ELF-1 (cell line): ENCODE measurements around the gene PRICKLE1.
A peak's percentile ranks its signal among the peaks of the same experiment; 100 is the strongest.

ENCODE experiments used
- DNase-seq: peaks from one replicate; pipeline ENCODE4 v3.0.0-alpha.2; 2016; ENCODE audit warnings: low read depth, low spot score

PRICKLE1 gene

DNA sequence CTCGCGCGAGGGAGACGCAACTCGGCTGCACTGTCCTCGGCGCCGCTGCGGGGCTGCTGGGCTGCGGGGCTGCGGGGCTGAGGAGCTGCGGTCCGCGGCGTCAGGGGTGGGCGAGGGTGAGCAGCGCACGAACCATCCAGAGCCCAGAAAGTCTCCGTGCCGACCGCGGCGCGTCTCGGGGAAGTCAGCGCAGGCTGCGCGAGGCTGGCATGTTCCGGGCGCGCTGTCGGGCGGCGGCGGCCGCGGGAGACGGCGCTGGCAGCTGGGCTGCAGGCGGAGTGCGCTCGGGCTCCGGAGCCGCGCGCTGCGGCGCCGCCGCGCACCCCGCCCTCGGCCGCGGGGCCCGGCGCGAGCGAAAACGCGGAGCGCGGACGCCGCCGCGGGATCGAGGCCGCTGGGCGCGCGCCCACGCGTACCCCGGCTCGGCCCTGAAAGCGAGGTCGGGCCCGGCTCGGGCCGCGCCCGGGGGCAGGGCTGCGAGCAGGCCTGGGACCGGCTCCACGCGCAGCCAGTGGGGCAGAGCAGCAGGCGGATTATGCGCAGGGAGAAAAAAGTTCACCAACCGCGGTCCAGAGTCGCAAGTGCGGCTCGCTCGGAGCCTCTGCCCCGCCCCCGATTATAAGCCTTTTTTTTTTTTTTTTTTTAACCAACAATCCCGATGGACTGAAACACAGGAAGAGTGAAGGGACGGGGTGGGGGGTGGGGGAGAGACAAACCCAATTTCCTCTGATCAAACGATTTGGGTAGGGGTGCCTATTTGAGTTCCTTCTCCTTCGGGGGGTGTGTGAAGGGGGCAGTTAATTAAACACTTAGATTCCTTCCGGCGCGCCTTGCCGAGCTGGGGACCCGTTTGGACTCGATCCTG, at the start of gene PRICKLE1:
Gene PRICKLE1, minus strand, starts transcription at position 282 of the 865 bp plus-strand sequence. CDS start 117,230 bp downstream, outside the sequence.
- DNase-seq = peak; percentile 63

DNA sequence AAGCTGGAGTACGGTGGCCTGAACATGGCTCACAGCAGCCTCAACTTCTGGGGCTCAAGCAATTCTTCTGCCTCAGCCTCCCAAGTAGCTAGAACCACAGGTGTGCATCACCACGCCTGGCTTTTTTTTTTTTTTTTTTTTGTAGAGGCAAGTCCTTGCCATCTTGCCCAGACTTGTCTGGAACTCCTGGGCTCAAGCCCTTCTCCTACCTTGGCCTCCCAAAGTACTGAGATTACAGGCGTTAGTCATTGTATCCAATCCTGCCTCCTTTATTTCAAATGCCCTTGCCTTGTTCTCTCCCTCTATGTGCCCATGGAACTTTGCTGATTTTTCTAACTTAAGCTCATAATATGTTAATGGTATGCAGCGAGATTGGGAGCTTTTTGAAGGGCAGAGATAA, 49.2 kb upstream of the PRICKLE1 start:
- no peak for DNase-seq

DNA sequence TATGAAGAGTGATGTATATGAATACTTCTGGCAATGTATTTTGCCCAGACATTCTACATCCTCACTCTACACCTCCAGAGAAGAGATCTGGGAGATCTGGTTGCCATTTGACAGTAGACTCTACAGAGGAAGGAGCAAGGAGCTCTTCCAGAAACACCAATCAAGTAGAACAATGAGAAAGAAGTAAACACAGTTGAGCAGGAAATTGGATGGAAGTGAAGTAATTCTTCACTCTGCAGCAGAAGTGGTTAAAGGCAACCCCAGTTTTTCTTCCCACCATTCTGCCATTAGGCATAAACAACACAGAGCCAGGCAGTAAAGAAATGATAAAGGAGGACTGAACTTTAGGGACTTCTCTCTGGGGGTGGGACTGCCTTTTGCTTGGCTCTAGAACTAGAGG, 48.5 kb upstream of the PRICKLE1 start:
- no peak for DNase-seq

DNA sequence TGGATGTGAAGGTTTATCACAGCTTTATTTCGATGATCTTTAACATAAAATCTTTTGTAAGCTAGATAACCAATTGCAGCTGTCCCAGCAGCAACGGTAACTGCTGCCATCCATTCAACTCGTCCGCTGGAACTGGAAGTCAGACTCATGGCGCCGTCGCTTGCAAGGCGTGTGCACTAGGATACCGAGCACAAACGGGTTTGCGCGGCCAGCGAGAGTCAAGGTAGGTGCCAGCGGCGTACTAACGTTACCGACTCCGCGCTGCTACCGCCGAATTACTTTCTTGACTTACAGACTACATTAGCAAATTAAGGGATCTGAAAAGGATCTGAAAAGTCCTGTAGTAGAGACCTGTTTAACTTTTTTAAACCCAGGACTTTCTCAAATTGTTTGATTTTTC, 47.4 kb upstream of the PRICKLE1 start:
- DNase-seq = no peak

DNA sequence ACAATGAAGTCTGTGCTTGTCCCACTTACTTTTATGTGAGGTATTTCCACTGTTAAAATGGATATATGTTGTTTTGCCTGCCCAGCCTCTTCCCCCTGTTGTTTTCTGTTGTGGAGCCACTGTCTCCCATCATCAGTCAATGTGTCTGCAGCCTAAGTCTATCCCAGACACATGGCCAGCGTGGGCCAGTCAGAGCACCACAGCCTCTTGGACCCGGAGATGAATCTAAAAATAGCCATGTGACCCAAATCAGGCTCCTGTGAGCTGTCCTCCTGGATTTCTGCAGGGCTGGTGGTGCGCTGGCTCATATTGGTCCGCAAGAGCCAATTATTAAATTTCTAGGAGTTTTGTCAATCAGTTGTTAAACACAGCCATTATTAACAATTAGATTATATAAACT, 44.0 kb upstream of the PRICKLE1 start:
- DNase-seq = no peak

DNA sequence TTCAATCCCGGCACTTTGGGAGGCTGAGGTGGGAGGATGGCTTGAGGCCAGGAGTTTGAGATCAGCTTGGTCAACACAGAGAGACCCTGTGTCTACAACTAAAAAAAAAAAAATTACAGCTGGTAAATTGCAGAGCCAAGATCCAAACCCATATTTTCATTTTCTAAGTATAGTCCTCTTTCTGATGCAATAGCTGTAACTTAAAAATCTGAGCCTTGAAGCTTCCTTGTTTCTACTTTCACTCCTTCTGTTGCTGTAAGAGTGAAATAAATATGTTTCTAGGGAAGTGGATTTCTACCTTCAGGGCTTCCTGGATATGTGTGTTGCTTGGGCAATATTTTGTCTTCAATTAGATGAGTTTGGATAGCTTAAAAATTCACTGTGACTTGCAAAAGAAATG, 42.0 kb upstream of the PRICKLE1 start:
- no peak for DNase-seq

DNA sequence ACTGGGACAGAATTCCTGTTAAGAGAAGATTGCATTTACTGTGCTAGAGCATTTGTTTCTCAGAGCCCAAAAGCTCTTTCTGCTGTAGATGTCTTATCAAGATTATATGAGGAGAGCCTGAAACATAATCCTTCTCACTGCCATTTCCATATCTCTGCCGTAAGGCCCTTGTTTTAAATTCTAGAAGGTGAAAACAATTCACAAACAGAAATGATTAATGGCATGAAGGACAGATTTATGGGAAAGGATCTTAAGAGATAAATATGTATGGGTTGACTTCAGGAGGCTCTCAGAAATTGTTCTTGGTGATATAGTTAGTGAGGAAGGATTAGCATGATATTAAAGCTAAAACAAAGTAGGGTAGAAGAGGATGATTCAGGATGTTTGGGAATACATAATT, 40.8 kb upstream of the PRICKLE1 start:
- no peak for DNase-seq

DNA sequence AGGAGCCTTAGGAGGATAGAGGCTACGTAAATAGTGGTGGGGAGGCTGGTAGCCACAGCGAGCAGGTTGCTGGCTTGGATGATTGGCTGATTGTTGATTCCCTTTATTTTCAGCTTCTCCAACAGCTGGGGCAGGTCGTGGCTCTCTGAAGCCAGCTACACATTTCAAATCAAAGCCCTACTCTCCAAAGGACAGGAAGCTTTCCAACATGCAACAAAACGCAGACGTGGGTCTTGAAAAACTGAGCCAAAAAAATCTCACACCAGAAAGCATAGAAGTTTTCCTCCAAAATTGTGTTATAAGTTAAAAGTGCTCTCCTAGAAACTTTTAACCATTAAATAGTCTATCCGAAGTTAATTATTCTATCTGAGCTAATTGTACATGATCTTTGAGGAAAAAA, 37.6 kb upstream of the PRICKLE1 start:
- no peak for DNase-seq

DNA sequence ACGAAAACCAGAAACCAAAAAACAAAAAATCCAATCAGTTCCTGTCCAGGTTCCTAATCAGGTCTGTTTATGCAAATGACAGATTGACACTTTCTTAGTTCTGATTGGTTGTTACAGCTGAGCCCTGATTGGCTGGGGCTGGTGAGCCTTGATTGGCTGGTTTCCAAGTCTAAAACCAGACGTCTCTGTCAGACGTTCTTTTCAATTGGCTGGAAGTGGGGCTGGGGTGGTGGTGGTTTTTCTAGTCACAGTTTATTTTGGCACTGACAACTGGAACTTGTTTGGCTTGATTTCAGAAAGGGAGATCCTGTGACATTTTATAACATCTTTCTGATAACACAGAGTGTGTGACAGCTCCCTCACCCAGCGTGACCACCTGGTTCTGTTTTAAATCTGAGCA, 36.1 kb upstream of the PRICKLE1 start:
- no peak for DNase-seq

DNA sequence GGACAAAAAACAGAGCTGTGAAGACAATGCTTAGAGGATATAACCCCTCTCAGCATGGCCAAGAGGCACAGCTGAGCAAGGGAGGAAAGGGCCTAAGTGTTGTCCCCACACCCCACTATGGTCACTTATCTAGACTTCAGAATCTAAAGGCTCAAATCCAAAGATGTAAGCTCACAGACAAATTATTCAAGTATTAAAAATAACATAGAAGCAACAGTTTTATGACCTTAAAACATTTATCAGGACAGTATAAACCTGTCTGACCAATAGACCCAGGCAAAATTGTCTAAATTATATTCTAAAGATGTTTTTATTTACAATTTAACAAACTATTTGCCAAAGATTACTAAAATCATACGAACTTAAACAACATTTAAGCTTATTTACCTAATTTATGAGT, 28.1 kb upstream of the PRICKLE1 start:
- DNase-seq = no peak

DNA sequence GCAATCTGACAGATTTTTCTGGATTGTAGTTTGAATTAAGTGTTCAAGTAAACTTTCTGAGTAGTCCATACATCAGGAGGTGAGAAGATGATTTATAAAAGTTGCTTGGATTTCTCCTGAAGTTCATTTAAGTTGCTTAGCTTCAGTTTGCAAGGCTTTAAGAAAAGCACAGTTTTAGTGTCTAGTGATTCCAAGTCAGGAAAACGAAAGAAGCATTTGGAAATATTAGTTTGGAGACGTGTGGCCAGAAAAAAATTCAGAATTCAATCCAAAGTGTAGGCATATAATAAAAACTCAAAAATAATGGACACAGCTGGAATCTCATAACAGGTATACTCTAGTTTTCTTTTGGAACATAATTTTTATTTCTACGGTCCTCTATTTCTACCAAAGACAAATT, 25.5 kb upstream of the PRICKLE1 start:
- DNase-seq = no peak

DNA sequence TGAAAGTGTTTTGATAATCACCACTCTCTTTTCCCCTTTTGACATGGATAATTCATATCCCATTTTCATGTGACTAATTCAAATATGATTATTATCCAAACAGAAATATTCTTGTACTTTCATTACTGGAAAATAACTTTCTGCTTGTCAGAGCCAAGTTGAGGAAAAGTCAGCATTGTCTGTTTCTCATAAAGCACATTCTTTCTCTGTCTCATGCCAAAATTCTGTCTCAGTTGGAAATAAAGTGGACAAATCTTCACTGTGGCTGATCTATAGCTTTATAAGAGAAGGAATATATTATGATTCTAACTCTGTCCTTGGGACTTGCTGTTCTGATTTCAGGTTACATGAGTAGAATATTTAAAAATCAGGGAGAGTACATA, 22.7 kb upstream of the PRICKLE1 start:
- DNase-seq = no peak

DNA sequence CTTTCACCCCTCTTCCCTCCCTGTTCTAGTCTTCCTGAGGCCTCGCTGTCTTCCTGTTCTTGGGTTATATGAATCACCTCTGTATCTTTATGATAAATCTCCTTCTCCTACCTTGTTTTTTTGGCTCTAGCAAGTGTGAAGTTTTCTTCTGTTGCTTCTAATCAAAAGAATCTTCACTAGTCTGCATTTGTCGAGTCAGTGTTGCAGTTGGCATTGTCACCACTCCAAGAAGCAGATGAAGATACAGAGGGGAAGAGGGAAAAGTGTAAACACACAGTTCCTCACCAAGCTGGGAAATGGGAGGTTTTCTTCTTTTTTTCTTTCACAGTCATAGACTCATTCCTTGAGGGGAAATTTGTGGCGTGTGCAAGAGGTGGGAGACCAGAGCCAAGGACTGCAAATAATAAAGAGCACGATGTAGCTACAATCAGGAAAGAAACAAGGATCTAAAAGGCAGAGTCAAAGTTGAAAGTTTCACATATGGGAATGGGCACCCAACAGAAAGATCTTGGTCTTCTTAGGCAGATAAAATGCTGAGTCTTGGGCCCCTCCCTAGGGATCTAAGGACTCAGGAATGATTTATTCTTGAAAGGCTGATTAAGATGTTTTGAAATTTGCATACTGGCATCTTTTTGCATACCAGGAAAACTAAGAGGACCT, 22.2 kb upstream of the PRICKLE1 start:
- DNase-seq = no peak

DNA sequence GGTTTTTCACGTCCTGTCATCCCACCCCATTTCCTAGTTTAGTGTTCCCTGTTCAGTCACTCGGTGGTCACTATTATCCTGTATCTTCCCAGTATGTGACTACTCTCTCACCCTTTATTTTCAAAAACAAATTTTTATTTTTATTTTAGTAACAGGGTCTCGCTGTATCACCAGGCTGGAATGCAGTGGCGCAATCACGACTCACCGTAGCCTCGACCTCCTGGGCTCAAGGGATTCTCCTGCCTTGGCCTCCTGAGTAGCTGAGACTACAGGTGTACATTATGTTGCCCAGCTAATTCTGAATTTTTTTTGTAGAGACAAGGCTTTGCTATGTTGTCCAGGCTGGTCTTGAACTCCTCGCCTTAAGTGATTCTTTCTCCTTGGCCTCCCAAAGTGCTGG, 20.1 kb upstream of the PRICKLE1 start:
- no peak for DNase-seq

DNA sequence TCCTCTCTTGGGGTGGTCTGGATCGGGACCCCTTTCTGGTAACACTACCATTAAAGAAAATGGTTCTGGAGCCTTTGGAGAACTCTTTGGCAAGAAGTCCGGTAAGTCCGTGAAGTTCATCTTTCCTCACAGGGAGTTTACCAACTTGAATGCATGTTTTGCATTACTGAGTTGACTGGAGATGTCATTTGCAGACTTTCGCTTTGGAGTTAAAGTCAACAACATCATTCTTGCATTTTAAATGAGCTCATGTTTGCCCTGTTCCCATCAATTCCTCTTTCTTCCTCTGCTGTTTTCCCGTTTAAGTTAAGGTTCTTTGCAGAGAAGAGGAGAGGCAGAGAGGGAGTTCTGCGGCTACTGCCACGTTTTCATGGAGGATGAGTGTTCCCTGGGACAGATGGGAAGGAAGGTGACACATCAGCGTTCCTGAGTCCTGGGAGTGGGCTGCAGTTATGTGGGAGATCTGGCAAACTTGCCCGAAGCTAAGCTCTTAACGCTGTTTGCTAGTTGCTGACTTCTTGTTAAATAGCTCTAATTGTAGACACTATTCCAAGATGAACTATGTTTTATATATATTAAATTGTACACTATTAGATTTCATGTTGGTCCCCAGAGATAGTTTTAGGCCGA, 18.8 kb upstream of the PRICKLE1 start:
- peak; percentile 65 for DNase-seq

DNA sequence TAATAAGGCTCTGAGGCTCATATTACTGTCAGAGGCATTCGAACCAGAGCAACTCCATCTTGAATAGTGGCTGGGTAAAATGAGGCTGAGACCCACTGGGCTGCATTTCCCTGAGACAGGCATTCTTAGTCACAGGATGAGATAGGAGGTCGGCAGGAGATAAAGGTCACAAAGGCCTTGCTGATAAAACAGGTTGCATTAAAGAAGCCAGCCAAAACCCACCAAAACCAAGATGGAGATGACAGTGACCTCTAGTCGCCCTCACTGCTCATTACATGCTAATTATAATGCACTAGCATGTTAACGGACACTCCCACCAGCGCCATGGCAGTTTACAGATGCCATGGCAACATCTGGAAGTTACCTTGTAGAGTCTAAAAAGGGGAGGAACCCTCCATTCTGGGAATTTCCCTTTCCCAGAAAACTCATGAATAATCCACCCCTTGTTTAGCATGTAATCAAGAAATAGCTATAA, 18.1 kb upstream of the PRICKLE1 start:
- no peak for DNase-seq

DNA sequence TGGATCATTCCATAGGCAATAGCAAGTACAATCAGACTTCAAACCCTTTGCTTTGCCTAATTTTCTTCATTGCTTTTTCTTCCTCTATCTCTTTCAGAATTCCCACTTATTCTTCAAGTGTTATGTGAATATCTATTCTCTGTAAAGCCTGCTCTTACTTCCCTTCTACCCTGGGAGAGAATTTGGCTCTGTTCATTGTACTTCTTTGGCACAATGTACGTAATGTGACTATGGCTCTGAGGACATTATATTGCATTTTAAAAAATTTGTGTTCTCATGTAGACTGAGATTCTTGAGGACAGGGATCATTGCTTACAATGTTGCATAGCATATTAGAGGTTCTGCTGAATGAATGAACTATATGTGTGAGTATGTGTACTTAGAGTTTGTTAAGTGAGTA, 16.9 kb upstream of the PRICKLE1 start:
- DNase-seq = no peak

DNA sequence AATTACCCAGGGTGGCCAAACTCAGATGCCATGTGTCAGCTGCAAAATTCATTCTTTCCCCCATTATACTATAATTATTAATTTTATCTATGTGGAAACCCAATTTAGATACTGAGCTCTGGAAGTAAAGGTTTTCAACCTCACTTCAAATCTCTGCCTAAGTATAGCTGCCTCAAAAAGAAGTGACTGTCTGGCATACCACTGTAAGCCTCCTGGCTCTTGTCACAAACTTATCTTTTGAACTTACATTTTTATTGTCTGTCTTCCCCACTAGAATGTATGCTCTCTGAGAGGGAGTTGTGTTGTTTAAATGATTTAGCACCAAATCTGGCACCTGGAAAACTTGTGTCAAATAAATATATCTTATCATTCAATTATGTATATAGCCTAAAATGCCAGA, 16.1 kb upstream of the PRICKLE1 start:
- DNase-seq = no peak

DNA sequence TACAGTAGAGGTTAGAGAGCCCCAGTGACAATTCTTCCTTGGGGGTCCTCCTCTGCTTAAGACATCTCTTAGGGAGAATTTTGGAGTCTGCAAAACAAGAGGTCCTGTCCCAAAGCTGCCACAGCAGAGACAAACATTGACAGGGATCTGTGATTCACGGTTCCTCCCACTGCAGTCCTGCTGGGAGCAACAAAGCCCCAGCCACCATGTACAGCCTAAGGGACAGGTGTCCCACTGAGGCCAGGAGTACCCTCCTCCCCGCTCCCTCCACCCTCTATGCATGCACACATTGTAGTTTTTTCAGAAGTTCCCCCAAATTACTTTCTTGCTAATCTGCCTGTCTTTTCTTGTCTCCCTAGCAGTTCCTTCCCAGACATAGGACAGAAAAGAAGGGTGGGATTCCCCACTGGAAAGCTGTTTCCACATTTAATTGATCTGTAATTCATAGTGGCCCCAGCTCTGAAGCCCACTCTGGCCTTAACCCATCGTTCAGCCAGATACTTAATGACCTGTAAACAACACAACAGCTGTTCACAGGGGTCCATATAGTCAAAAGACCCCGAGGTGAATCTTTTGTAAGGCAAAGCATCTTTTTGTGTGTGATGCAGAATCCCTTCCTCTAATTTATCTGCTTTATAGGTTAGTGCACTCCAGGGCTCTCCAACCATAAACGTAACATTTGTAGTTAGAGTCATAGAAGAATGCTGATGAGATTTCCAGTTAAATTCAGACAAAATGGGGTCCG, 13.9 kb upstream of the PRICKLE1 start:
- DNase-seq = peak; percentile 74

DNA sequence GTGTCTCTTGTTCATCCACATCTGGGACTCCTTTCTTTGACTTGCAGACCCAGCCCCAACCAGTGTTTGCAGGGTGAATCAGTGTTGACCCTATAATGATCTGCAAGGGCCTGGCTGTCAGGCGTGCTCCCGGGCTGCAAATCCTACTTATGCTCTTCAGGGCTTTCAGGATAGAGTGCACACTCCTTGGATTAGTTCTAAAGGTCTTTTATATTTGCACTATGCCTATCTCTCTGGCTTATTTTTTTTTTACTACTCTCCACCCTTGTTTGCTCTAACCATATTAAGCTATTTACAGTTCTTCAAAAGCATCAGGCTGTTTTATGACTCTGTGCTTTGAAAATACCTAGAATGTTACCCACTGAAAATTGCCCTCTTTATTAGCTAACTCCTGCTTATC, 4.3 kb upstream of the PRICKLE1 start:
- DNase-seq = no peak

DNA sequence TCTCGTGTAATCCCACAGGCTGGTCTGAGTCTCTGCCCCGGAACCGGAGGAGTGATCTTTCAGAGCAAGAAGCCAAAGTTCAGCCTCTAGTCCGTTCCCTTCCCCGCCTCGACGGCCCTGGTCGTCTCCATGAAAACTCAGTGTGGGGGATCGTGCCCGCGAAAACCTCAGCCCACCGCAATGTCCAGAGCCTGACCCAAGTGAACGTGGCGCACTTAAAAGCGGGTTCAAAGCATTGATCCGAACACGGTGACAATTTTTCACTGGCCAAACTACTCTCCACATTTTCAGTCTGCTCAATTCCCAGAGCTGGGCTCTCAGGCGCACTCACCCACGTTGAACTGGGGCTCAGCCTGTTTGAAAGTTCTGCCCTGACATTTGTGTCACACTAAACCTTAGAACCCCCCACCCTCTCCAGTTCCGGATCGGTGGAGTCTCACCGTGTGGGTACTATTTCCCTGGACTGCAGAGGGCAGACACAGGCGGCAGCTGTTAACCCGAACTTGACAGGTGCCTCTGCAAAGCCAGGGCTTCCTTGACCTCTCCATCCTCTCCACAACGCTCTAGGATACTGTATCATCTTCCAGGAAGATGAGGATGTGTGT, 886 bp upstream of the PRICKLE1 start:
- DNase-seq = peak; percentile 44
